GM12872 (cell line): ENCODE measurements around the gene PPP1R14C.

Source experiments
- TF ChIP-seq, protein P1 (sequence below): IDR thresholded peaks from 3 replicates; pipeline ENCODE4 v1.5.1; 2011; ENCODE audit warnings: low read depth, mild to moderate bottlenecking, low read length, moderate library complexity; ENCODE audit not compliant: insufficient read depth

PPP1R14C gene

DNA sequence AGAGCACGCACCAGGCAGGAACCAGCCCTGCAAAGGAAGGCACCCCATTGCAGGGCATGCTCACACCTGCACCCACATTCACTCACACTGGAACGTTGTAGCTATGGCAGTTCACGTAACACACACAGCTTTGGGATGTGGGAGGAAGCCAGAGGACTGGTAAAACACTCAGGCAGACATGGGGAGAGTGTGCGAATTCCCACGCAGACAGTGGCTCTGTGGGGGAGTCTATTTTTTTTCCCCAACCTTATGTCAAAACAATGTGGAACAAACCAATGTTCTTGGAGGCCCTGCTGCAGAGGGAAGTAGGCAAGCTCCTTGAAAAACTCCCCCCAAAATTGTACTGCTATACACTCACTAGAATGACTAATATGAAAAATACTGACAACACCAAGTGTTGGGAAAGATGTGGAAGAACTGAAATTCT lies 91.0 kb downstream of the PPP1R14C start:
- TF ChIP-seq, protein P1, sequence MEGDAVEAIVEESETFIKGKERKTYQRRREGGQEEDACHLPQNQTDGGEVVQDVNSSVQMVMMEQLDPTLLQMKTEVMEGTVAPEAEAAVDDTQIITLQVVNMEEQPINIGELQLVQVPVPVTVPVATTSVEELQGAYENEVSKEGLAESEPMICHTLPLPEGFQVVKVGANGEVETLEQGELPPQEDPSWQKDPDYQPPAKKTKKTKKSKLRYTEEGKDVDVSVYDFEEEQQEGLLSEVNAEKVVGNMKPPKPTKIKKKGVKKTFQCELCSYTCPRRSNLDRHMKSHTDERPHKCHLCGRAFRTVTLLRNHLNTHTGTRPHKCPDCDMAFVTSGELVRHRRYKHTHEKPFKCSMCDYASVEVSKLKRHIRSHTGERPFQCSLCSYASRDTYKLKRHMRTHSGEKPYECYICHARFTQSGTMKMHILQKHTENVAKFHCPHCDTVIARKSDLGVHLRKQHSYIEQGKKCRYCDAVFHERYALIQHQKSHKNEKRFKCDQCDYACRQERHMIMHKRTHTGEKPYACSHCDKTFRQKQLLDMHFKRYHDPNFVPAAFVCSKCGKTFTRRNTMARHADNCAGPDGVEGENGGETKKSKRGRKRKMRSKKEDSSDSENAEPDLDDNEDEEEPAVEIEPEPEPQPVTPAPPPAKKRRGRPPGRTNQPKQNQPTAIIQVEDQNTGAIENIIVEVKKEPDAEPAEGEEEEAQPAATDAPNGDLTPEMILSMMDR: no peak

DNA sequence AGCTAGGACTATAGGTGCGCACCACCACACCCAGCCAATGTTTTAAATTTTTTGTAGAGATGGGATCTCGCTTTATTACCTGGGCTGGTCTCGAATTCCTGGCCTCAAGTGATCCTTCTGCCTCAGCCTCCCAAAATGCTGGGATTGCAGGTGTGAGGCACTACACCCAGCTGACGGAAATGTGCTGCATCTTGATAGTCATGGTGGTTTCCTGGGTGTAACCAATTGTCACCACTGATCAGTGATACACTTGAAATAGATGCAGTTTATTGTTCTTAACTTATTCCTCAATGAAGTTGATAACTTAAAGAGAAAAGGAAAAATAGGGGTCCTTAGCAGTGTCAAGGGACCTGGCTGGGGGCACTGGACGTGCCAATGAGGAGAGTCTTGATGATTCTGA lies 92.4 kb downstream of the PPP1R14C start:
- TF ChIP-seq, protein P1: no peak

- TF ChIP-seq, protein P1: no peak
These were observed 93.3 kb downstream of the PPP1R14C start for GRCh38 chr6:150236114-150236513.

DNA sequence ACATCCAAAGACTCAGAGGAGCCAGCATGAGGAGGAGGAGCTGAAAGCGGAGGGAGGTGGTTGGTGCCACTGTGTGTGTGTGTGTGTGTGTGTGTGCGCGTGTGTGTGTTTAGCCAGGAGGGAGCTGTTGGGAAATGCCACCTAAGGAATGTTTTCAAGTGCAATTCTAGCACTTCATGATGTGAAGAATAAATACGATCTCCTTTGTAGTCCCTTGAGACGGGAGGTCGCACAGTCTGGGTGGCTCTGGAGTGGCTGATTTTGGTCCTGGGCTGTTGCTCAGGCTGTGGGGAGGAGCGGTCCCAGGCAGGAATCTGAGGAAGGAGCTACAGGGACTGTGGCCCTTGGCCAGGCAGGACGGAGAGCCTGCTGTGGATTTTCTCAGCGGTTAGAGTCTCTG lies 93.7 kb downstream of the PPP1R14C start:
- TF ChIP-seq, protein P1: no peak

DNA sequence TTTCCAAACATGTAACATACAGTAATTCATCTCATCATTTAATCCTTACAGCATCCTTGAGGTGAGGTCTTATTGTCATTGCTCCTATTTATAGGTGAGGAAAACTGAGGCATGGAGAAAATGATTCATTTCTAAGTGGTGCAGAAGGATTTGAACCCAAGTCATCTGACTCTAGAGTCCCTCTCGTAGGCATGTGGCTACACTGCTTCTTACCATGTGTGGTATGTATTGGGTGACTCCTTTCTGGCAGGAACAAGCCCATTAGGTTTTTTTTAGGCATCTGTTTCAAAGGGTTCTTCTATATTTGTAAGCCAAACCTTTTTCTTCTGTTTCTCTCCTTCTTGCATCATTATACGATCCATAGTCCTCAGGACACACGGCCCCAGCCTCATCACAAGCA lies 94.8 kb downstream of the PPP1R14C start:
- TF ChIP-seq, protein P1: no peak

- TF ChIP-seq, protein P1: no peak
These were observed 95.5 kb downstream of the PPP1R14C start for GRCh38 chr6:150238336-150238741.

DNA sequence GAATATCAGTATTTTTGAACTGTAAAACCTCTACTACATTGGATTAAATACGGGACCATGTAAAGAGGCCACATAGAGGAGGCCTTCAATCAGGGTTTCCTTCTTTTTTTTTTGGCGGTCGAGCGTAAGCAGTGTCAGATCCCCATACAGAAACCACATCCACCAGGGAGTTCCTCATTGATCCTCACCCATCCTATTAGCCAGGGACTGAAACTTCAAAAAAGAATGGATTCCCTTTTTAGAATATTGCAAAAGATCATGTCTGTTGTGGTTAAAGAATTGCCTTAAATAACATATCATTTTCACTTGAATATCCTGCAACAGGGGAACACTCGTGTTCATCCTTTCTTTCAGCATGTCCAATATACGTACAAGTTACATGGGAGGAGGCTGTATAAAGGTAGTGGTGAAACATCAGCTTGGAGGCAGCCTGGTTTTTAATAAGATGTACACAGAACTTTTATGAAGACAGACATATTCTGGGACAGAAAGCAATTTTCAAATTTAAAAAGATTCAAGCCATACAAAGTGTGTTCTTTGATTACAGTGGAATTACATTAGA lies 96.1 kb downstream of the PPP1R14C start:
- TF ChIP-seq, protein P1: no peak
